Inferior parietal cortex (tissue), 1 donor: ENCODE data around the gene AGBL4.

Experiments used
- DNase-seq: peaks from one replicate; pipeline ENCODE4 v3.0.0-alpha.2; 2016; ENCODE audit errors: extremely low spot score

AGBL4 gene

DNA sequence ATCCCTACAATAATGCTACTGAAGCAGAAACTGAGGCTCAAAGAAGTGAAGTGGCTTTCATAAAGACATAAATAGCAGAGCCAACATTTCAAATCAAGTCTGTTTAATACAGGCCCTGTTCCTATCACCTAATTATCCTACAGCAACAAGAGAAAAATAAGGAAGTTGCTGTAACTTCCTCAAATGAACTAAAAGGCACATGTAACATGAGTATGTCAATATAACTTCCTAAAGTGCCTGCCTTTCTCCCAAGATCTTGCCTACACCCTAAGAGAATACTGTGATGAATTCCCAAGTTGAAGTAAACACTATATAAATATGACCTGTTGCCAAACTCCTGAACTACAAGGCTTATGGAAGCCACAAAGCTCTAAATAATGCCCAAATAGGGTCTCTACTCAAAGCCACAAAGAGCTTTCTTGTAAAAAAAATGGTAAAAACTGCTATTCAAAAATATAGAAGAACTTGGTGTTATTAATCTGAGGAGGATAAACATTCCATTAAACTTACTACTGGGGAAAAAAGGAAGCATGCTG lies 1255.7 kb downstream of the AGBL4 start:
- no peak for DNase-seq

- no peak for DNase-seq
Measured at GRCh38 chr1:48765335-48765734, 1258.4 kb downstream of the AGBL4 start.

GRCh38 chr1:48761986-48762385 lies 1261.8 kb downstream of the AGBL4 start:
- DNase-seq: no peak

GRCh38 chr1:48761411-48761810 lies 1262.3 kb downstream of the AGBL4 start:
- DNase-seq: no peak

- no peak for DNase-seq
Measured at GRCh38 chr1:48760857-48761256, 1262.9 kb downstream of the AGBL4 start.

- DNase-seq: no peak
Measured at GRCh38 chr1:48758976-48759375, 1264.8 kb downstream of the AGBL4 start.

- no peak for DNase-seq
Measured at GRCh38 chr1:48757363-48757762, 1266.4 kb downstream of the AGBL4 start.

GRCh38 chr1:48756683-48757316 lies 1267.0 kb downstream of the AGBL4 start:
- no peak for DNase-seq

GRCh38 chr1:48753293-48753692 lies 1270.5 kb downstream of the AGBL4 start:
- DNase-seq: no peak

DNA sequence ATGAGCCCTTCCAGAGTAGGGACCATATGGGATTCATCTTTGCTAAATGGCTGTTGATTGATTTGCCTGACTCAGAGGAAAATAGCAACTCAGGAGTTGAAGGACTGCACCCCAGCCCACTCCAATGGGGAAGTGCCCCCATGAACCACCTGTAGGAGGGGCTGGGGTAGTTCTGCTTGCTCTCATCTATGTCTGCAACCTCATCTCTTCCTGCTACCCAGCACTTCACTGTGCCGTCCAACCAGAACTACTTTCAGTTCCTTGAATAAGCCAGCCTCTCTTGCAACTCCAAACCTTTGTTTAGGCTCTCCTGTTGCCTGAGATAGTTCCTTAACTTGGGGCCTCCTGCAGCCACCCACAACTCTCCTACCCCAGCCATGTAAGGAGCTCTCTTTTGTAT lies 1273.6 kb downstream of the AGBL4 start:
- DNase-seq: no peak

DNA sequence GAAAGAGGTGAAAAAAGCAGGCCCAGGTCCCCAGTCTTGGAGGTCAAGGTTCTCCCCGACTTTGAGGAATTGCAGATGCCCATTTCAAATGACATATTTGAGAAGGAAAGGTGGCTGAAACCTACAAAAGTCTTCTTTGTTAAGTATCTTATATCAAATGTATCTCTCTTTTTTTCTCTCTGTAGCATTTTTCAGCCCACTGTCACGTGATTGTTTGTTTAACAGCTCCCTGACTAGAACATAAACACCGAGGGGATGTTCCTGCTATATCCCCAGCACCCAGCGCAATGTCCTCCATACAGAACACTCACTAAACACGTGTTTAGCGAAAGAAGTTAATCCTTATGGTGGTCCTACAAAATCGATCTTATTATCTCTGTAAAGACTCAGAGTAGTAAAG lies 1274.7 kb downstream of the AGBL4 start:
- DNase-seq: no peak

DNA sequence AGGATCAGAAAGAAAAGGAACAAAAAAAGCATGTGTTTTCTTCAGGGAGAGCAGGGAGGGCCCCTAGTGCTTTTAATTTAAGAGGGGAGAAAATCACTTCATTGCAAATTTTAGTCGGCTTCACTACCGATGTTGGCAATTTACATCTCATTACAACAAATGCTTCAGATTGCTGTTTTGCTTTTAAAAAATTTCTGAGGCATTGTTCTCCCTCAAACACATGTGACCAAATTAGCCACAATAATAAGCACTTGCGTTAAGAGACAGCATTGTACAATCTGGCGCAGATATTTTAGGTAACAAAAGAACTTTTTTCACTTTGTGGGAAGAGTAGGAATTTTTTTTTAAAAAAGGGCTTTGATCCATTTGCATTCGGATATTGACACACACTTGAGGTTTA lies 1276.8 kb downstream of the AGBL4 start:
- DNase-seq: no peak

GRCh38 chr1:48744032-48744431 lies 1279.7 kb downstream of the AGBL4 start:
- DNase-seq: no peak

DNA sequence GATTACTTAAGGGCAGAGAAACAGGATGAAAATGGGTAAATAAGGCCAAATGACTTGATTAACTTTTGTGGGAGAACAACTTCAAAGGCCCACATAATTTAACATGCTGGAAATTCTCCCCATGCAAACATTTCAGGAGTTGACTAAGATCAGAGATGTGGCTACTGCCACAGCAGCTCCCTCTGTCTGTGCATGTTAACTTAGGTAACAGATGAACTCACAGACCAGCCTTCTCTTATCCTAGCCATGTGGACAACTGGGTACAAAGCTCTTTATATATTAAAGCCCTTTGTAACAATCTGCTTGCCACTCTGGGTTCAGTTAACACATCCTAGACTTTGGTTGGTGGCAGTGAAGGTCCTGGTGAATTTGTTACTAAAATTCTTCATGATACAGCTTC lies 1280.3 kb downstream of the AGBL4 start:
- DNase-seq: no peak

- DNase-seq: no peak
Measured at GRCh38 chr1:48741380-48741779, 1282.4 kb downstream of the AGBL4 start.

- no peak for DNase-seq
Measured at GRCh38 chr1:48740621-48741020, 1283.1 kb downstream of the AGBL4 start.

- no peak for DNase-seq
Measured at GRCh38 chr1:48739091-48739490, 1284.7 kb downstream of the AGBL4 start.

GRCh38 chr1:48738356-48738755 lies 1285.4 kb downstream of the AGBL4 start:
- DNase-seq: no peak

DNA sequence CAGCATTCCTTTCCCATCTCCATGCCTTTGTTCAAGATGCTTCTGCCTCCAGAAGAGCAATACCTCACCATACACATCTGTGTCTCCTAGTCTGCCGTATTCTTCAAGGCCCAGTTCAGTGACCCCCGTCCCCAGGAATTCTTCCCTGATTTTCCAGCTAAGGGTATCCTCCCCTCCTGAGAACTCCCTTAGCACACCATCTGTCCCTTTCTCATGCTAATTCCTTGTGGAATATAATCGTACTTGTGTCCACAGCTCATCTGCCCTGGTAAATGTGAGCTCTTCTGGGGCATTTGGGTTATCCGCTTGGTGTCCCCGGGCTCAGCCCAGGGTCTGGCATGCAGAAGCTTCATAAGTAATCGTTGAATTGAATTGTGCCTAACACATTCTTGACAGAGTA lies 1288.0 kb downstream of the AGBL4 start:
- no peak for DNase-seq

DNA sequence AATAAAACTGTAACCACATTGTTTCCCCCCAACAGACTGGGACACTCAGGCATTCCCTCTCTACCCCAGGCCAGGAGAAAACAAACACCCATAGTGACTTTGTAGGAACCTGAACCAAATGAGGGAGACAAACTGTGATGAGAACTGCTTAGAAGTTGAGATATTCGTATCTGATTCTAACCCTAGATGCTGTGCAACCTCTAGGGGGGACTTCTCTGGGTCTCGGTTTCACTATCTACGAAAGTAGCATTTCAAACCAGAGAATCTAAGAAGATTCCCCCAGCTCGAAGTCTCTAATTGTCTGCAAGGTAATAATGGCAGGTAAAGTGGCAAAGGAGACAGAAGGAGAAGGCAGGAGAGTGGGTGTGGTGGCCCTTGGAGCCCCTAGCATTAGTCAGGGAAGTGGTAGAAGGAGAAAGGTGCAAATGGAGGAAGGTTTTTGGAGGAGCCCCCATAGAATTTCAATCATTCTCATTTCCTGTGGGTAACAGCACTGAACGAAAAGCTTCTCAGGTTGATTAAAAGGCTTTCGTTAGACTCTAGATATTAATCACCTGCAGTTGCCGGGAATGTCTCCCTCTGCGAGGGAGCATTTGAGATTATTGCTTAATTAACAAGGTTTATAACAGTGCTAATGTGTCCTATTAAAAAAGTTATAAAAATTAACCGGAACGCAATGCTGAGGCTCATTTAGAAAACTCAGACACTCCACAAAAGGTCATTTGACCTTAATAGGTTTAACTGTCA lies 1293.4 kb downstream of the AGBL4 start:
- DNase-seq: no peak

DNA sequence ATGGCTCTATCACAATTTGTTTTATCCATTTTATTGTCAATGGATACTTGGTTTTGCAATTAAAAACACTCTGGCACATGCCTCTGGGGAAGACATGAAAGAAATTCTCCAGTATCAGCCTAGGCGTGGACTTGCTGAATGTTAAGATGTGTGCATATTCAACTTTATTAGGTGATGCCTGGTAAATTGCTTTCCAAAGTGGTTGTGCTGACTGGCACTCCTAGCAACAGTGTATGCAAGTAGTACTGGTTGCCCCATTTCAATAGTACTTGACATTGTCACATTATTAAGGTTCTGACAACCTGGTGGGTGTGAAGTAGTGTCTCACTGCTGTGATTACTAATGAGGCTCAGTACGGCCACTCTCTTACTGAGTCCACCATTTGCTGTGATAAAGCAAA lies 1295.2 kb downstream of the AGBL4 start:
- no peak for DNase-seq

GRCh38 chr1:48726557-48727215 lies 1297.1 kb downstream of the AGBL4 start:
- no peak for DNase-seq

DNA sequence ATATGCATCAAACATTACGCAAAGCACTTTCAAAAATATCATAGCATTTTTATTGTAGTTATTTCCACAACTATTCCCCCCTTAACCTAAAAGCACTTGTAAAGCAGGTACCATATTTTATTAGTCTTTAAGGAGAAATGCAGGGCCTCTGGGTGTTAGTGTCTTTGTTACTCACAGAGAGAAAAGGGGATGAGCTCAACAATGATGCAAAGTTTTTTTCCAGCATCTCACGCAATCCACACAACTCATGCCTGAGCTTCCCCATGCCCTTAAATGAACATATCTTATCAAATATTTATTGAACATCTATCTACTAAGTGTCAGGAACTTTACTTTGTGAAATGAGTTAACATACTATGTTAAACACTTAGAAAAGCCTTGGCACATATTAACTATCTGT lies 1297.6 kb downstream of the AGBL4 start:
- DNase-seq: no peak
